Activated CD4-positive, alpha-beta T cell treated with anti-CD3 and anti-CD28 coated beads, Interleukin-2, amount 10 ng/mL, durations not matched to agents 24 days and 14 days (primary cell): ENCODE data around the gene KRT3. TPM values are rescaled to one million over a fixed set of nuclear protein-coding genes. Genes with fewer than 3 reads are reported as not detected.
"Not testable (repeated sequence)": the region's sequence is repeated elsewhere in the genome, so short reads cannot be mapped to it uniquely, and the experiment has no call there.

Experiments used
- DNase-seq: peaks from one replicate; pipeline ENCODE4 v3.0.0; 2022
- H3K27ac Mint-ChIP-seq: one replicate; pipeline ENCODE4 v1.8.0; 2022; ENCODE audit warnings: mild to moderate bottlenecking, mixed read lengths
- H3K27me3 Mint-ChIP-seq: one replicate; pipeline ENCODE4 v1.8.0; 2022; ENCODE audit warnings: mixed read lengths
- H3K36me3 Mint-ChIP-seq: one replicate; pipeline ENCODE4 v1.8.0; 2022; ENCODE audit warnings: low read depth, mild to moderate bottlenecking, mixed read lengths
- H3K4me1 Mint-ChIP-seq: one replicate; pipeline ENCODE4 v1.8.0; 2021; ENCODE audit warnings: mixed read lengths
- H3K4me3 Mint-ChIP-seq: one replicate; pipeline ENCODE4 v1.8.0; 2022; ENCODE audit warnings: mild to moderate bottlenecking, moderate library complexity, mixed read lengths
- H3K9me3 Mint-ChIP-seq: one replicate; pipeline ENCODE4 v1.8.0; 2021; ENCODE audit warnings: mixed read lengths
- intact Hi-C: fragments of 100-400 bp; cut with micrococcal nuclease; formaldehyde crosslinking; loops from one replicate; pipeline ENCODE4 v1.15.1; 2023
- total RNA-seq: library from RNA; stranded (reverse); gene quantifications from 2 replicates; pipeline ENCODE4 v1.2.3, GENCODE V29; 2022

Gene KRT3
- total RNA-seq, 1 donor from 2014 or later = 0.14 TPM

DNA sequence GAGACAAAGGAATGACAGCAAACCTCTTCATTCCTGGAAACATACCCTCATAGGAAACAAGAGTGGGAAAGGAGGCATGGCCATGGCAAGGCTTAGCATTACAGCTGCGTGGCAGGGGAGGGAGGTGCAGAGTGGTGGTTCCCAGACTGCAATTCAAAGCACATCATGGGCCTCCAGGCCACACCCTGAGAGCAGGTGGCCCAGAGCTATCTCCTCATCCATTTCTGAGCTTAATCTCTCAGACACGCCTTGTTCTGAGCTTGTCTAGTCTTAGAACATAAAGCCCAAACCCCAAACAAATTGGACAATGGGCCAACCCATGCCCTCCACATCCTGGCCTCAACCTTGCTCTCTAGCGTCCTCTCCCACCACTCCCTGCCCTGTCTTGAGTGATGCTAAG lies 5.9 kb upstream of the KRT3 start:
- Mint-ChIP-seq H3K36me3 (no peaks in the 10 kb centered on the region), H3K27me3 (no peaks in the 10 kb centered on the region), H3K4me3 (no peak overlapping the region), H3K9me3 (no peaks in the 10 kb centered on the region), H3K27ac (no peak overlapping the region), H3K4me1 (no peaks in the 10 kb centered on the region)
- intact Hi-C loops = no loop called here
- DNase-seq = no peak

GRCh38 chr12:52800259-52800917 lies 4.5 kb upstream of the KRT3 start:
- no peak for DNase-seq
- Mint-ChIP-seq H3K27me3 (no peaks in the 10 kb centered on the region), H3K27ac (no peak overlapping the region), H3K9me3 (no peaks in the 10 kb centered on the region), H3K4me3 (no peak overlapping the region), H3K36me3 (no peaks in the 10 kb centered on the region), H3K4me1 (no peaks in the 10 kb centered on the region)
- intact Hi-C loops = no loop called here

- no peak overlapping the region for H3K27ac Mint-ChIP-seq
- H3K9me3 Mint-ChIP-seq = no peaks in the 10 kb centered on the region
Observed at GRCh38 chr12:52799505-52800211, 3.7 kb upstream of the KRT3 start.

DNA sequence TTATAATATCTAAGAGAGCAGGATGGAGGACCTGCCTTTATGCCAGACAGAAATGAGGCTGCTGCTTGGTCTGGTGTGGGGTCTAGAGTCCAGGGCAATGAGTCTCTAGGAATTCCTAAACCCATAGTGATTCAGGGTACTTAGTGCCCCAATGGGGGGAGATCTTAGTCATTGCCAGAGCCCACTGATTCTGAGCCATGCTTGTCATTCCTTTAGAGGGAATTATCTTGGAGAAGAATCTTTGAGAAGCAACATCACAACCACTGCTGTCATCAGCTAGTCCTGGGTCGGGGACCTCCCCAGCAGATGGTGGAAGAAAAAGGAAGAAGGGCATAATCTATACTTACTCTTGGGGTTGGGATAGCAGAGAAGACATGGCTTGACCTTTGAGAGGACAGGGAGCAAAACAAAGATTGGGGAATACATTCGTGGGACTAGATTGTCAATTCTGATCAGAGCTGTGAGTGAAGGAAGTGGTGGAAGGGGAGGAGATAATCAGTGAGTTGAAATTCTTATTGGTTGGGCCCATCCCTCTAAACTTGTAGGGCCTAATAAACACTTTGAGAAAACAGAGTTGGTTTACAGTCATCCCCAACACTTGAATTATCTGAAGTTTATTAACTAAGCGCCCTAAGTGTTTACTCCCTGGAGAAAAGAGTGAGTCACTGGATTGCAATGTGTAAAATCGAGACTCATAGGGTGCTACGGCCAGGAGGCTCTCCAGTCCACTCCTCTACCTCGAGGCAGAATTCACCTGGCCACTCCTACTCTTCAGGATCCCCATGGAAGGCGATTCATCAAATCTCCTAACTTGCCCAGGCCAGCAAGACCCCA lies 3.0 kb upstream of the KRT3 start:
- H3K4me3 Mint-ChIP-seq = no peak overlapping the region
- peaks cover 8% of the 10 kb centered on the region for H3K4me1 Mint-ChIP-seq

More at GRCh38 chr12:52799505-52800211, 3.7 kb upstream of the KRT3 start:
- Mint-ChIP-seq H3K4me3 (no peak overlapping the region), H3K4me1 (peaks cover under 1% of the 10 kb centered on the region), H3K27me3 (no peaks in the 10 kb centered on the region), H3K36me3 (no peaks in the 10 kb centered on the region)
- no peak for DNase-seq
- intact Hi-C loops = no loop called here

DNA sequence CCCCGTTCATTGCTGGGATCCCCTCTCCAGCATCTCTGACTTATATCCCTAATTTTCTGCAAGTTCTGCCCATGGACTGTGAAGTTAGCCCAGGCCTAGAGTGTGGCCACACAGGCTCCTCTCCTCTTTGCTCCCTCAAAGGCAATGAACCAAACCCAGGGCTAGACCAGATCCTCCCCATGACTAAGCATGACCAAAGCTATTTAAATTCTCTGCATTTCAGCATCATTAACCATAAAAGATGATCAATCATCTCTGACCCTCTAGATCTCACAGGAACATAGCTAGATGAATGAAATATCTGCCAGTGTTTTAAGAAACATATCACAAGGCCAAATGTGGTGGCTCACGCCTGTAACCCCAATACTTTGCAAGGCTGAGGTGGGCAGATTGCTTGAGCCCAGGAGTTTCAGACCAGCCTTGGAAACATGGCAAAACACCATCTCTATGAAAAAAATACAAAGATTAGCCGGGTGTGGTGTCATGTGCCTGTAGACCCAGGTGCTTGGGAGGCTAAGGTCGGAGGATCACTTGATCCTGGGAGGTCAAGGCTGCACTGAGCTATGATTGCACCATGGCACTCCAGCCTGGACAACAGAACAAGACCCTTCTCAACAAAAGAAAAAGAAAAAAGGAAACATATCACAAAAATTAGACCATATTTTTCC lies 2.2 kb upstream of the KRT3 start:
- no peak overlapping the region for H3K4me3 Mint-ChIP-seq
- H3K27me3 Mint-ChIP-seq = no peaks in the 10 kb centered on the region
- H3K27ac Mint-ChIP-seq = no peak overlapping the region
- intact Hi-C loops = no loop called here
- peaks cover 8% of the 10 kb centered on the region for H3K4me1 Mint-ChIP-seq
- no peak for DNase-seq
- no peaks in the 10 kb centered on the region for H3K36me3 Mint-ChIP-seq
- H3K9me3 Mint-ChIP-seq = no peaks in the 10 kb centered on the region

More for the DNA sequence above, 3.0 kb upstream of the KRT3 start:
- H3K27me3 Mint-ChIP-seq = no peaks in the 10 kb centered on the region
- no peaks in the 10 kb centered on the region for H3K9me3 Mint-ChIP-seq
- H3K27ac Mint-ChIP-seq = no peak overlapping the region
- intact Hi-C loops = no loop called here
- H3K36me3 Mint-ChIP-seq = no peaks in the 10 kb centered on the region
- DNase-seq = no peak

- Mint-ChIP-seq H3K27ac (no peak overlapping the region), H3K36me3 (no peaks in the 10 kb centered on the region), H3K4me1 (peaks cover 8% of the 10 kb centered on the region), H3K9me3 (no peaks in the 10 kb centered on the region), H3K4me3 (no peak overlapping the region), H3K27me3 (no peaks in the 10 kb centered on the region)
- intact Hi-C loops = no loop called here
- no peak for DNase-seq
Observed at GRCh38 chr12:52797529-52797894, 1.6 kb upstream of the KRT3 start.

DNA sequence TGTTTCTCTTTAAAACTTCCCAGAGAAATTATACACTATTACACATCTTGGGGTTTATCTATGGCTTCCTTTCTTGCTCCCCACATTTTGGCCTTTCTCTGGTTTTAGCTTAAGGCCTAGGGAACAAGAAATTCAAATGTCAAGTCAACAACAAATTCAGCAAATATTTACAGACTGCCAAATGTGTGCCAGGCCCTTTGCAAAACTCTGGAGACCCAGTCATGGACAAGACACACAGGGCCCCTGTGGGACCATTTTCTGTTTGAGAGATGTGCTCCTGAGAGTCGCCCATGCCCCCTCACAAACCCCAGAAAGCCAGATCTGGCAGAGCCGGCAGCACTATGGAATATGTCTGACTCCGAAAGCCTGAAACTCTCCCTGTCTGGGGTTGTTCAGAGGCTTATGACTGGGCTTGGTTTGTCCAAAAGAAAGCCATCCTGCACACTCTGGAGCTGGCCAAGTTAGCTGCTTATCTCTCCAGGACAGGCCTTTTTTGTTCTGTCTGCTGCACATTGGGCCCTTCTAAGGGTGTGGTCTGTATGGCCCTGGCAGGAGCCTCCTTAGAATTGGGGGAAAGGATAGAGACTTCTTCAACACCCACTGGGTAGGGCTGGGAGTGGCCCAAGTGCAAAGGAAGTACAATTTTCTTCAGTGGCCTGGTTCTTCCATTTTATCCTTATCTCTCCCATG lies 1.1 kb upstream of the KRT3 start:
- no peak for DNase-seq
- H3K36me3 Mint-ChIP-seq = no peaks in the 10 kb centered on the region
- H3K9me3 Mint-ChIP-seq = no peaks in the 10 kb centered on the region
- H3K4me3 Mint-ChIP-seq = no peak overlapping the region
- intact Hi-C loops = no loop called here
- no peaks in the 10 kb centered on the region for H3K27me3 Mint-ChIP-seq
- peaks cover 8% of the 10 kb centered on the region for H3K4me1 Mint-ChIP-seq
- H3K27ac Mint-ChIP-seq = no peak overlapping the region

- Mint-ChIP-seq H3K9me3 (no peaks in the 10 kb centered on the region), H3K27ac (no peak overlapping the region), H3K4me1 (peaks cover 10% of the 10 kb centered on the region), H3K36me3 (no peaks in the 10 kb centered on the region), H3K27me3 (peaks cover 2% of the 10 kb centered on the region), H3K4me3 (no peak overlapping the region)
- DNase-seq = no peak
- intact Hi-C loops = no loop called here
Observed at GRCh38 chr12:52796429-52796794, 495 bp upstream of the KRT3 start.

DNA sequence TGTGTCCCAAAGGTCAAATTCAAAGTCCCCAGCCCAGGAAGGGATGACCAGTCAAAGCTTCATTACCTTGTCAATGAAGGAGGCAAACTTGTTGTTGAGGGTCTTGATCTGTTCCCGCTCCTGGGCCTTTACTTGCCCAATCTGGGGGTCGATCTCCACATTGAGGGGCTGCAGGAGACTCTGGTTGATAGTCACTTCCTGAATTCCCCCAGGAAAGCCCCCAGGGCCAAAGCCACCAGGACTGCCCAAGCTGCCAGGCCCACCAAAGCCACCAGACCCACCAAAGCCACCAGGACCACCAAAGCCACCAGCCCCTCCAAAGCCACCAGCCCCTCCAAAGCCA lies 614 bp downstream of the KRT3 start:
- H3K9me3 Mint-ChIP-seq, H3K27me3 Mint-ChIP-seq, H3K4me3 Mint-ChIP-seq, H3K36me3 Mint-ChIP-seq, H3K4me1 Mint-ChIP-seq, H3K27ac Mint-ChIP-seq, DNase-seq, intact Hi-C loops: not testable (repeated sequence)

DNA sequence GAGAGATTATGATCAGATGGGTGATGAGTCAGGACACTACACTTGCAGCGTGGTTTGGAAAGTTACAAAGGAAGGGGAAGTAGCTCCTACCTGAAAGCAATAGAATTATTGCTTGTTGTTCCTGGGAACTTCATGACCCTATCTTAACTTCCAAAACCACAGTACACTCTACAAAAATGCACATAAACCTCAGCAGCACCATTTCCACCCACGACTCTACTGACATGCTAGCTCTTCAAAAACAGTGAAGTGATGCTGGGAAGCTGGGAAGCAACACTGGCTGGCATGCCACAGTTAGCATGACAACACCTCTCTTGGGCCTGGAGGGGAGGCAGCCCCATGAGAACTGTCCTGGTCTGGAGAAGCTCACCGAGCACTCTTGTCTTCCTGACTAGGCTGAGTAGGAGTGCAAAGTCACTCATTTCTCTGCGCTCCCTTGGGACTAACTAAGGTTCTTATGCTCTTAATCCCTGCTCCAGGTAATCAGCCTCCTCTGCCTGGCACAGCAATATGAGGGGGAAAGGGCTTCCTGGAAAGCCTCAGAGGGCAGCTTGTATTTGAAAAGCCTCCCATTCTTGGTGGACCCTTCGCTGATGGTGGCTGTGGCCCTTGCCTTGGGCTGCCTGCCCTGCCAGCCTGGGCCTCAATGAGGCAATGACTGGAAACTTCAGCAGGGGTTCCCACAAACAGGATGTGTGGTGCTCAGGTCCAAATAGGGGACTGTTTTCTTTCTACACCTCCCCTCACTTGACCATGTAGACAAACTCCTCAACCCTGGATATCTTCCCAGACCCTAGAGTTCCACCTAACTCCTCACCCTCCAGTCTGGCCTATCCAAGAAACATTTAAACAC lies 1.2 kb downstream of the KRT3 start:
- Mint-ChIP-seq H3K4me3 (no peak overlapping the region), H3K27me3 (peaks cover 13% of the 10 kb centered on the region), H3K36me3 (no peaks in the 10 kb centered on the region), H3K4me1 (peaks cover 10% of the 10 kb centered on the region), H3K27ac (no peak overlapping the region), H3K9me3 (no peaks in the 10 kb centered on the region)
- intact Hi-C loops = no loop called here
- no peak for DNase-seq

DNA sequence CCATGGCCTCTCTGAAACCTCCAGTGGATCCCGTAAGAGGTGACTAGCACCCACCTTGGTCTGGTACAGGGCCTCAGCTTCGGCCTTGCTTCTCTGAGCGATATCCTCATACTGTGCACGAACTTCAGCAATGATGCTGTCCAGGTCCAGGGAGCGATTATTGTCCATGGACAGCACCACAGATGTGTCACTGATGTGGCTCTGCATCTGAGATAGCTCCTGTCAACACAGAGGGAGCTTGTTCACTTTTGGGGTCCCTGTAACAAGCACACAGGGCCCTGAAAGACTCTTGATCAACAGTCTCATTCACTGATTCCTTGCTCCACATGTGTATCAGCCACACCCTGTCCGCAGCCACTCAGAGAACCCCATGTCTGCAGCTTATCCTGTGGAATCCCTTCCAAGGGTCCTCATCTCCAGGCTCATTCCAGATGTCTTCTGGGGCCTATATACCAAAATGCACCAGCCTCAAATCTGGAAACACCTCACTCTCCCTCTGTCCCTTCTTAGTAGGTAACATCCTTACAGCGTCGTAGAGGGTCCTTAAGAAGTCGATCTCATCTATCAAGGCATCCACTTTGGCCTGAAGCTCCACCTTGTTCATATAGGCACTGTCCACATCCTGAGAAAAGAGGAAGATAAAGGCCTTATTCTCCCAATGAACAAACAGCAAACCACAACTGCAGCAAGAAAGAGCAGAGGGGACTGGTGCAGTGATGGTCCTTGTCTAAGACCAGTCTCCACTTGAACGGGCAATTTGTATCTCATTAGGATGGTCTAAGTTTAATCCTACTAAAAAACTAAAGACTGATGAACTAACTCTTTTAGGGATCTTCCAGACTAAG lies 3.5 kb downstream of the KRT3 start:
- no peaks in the 10 kb centered on the region for H3K9me3 Mint-ChIP-seq
- no peaks in the 10 kb centered on the region for H3K36me3 Mint-ChIP-seq
- peaks cover 34% of the 10 kb centered on the region for H3K27me3 Mint-ChIP-seq
- peaks cover 10% of the 10 kb centered on the region for H3K4me1 Mint-ChIP-seq
- no peak for DNase-seq
- H3K27ac Mint-ChIP-seq = no peak overlapping the region
- no peak overlapping the region for H3K4me3 Mint-ChIP-seq
- intact Hi-C loops = no loop called here
